C4-2B (cell line): ENCODE data around the gene FLOT1.

Experiments
- H3K27ac ChIP-seq: fragments of 450-650 bp; 2 replicates; pipeline ENCODE4 v1.5.1; 2017
- CTCF ChIP-seq: fragments of 450-650 bp; conservative IDR thresholded peaks from 2 replicates; pipeline ENCODE4 v1.5.1; 2017; ENCODE audit warnings: mild to moderate bottlenecking
- ZFX ChIP-seq: fragments of 450-650 bp; IDR thresholded peaks from 2 replicates; pipeline ENCODE4 v1.6.1; 2017

Gene FLOT1

GRCh38 chr6:30684386-30685156 is 57.9 kb downstream of the FLOT1 start:
- H3K27ac ChIP-seq, result no peak overlapping the region
- TF ChIP-seq ZFX, result no peak
- TF ChIP-seq CTCF, result no peak

- H3K27ac ChIP-seq, result no peak overlapping the region
- TF ChIP-seq CTCF (no peak), ZFX (no peak)
Observed at GRCh38 chr6:30683980-30684338, 58.5 kb downstream of the FLOT1 start.

- no peak for TF ChIP-seq CTCF
- no peak for TF ChIP-seq ZFX
- no peak overlapping the region for H3K27ac ChIP-seq
Observed at GRCh38 chr6:30683183-30683979, 59.1 kb downstream of the FLOT1 start.

GRCh38 chr6:30682143-30683117 is 60.1 kb downstream of the FLOT1 start:
- TF ChIP-seq CTCF (no peak), ZFX (no peak)
- H3K27ac ChIP-seq, result no peak overlapping the region

GRCh38 chr6:30681766-30682142 is 60.7 kb downstream of the FLOT1 start:
- H3K27ac ChIP-seq, result no peak overlapping the region
- TF ChIP-seq ZFX, result no peak
- TF ChIP-seq CTCF, result no peak

GRCh38 chr6:30679765-30680535 is 62.5 kb downstream of the FLOT1 start:
- H3K27ac ChIP-seq, result no peak overlapping the region

More at GRCh38 chr6:30679765-30680535, 62.5 kb downstream of the FLOT1 start:
- no peak for TF ChIP-seq ZFX
- TF ChIP-seq CTCF, result no peak
